ENCODE measurements around the gene PTCH1.

Gene PTCH1

DNA sequence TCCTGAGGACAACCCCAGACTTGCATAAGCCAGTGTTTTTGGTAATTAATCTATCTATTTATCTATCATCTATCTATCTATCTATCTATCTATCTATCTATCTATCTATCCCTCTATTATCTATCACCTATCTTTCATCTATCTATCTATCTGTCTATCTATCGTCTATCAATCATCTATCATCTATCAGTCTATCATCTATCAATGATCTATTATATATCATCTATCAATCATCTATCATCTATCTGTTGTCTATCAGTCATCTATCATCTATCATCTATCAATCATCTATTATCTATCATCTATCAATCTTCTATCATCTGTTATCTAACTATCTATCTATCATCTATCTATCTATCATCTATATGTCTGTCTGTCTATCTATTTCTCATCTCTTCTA, 85.5 kb downstream of the PTCH1 start:
- no peak overlapping the region for H3K4me3 ChIP-seq (ENCODE audit: low read depth, low read length)
- no peaks in the 10 kb centered on the region for H3K27me3 ChIP-seq (ENCODE audit: insufficient read depth, low read depth, severe bottlenecking)
- TF ChIP-seq, protein P1, sequence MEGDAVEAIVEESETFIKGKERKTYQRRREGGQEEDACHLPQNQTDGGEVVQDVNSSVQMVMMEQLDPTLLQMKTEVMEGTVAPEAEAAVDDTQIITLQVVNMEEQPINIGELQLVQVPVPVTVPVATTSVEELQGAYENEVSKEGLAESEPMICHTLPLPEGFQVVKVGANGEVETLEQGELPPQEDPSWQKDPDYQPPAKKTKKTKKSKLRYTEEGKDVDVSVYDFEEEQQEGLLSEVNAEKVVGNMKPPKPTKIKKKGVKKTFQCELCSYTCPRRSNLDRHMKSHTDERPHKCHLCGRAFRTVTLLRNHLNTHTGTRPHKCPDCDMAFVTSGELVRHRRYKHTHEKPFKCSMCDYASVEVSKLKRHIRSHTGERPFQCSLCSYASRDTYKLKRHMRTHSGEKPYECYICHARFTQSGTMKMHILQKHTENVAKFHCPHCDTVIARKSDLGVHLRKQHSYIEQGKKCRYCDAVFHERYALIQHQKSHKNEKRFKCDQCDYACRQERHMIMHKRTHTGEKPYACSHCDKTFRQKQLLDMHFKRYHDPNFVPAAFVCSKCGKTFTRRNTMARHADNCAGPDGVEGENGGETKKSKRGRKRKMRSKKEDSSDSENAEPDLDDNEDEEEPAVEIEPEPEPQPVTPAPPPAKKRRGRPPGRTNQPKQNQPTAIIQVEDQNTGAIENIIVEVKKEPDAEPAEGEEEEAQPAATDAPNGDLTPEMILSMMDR (IDR thresholded peaks at IDR 0.05; ENCODE audit: low read depth, low read length) = no peak
- H3K9me3 ChIP-seq (ENCODE audit: severe bottlenecking) = peaks cover 8% of the 10 kb centered on the region
- H3K36me3 ChIP-seq = no peaks in the 10 kb centered on the region
- DNase-seq = no peak
- H3K27ac ChIP-seq = no peak overlapping the region

DNA sequence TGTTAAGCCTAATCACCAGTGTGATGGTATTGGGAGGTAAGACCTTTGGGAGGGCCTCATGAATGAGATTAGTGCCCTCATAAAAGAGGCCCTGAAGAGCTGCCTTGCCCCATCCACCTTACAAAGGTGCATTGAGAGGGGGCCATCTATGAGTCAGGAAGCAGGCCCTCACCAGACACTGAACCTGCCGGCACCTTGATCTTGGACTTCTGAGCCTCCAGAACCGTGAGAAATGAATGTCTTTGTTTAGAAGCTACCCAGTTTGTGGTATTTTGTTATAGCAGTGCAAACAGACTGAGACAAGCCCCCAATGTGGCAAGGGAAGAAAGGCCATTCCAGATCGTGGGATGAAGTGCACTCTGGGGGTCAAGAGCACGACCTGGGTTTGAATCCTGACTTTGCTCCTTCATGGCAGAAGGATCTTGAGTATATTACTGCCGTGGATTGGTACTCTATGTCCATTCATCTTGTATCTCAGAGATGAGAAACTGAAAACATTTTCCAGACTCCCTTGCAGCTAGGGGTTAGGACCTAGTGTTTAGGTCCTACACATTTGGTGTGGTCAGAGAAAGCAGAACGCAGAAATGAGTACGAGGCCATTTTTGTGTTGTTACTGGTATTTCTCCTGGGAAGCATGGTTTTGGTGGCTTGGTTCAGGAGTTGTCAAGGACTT, 86.7 kb downstream of the PTCH1 start:
- DNase-seq = no peak
- Histone ChIP-seq H3K27ac (no peak overlapping the region), H3K27me3 (ENCODE audit: insufficient read depth, low read depth, severe bottlenecking) (no peaks in the 10 kb centered on the region), H3K4me3 (ENCODE audit: low read depth, low read length) (no peak overlapping the region), H3K36me3 (no peaks in the 10 kb centered on the region), H3K9me3 (ENCODE audit: severe bottlenecking) (peaks cover 8% of the 10 kb centered on the region)
- TF ChIP-seq, protein P1 (IDR thresholded peaks at IDR 0.05; ENCODE audit: low read depth, low read length) = no peak

DNA sequence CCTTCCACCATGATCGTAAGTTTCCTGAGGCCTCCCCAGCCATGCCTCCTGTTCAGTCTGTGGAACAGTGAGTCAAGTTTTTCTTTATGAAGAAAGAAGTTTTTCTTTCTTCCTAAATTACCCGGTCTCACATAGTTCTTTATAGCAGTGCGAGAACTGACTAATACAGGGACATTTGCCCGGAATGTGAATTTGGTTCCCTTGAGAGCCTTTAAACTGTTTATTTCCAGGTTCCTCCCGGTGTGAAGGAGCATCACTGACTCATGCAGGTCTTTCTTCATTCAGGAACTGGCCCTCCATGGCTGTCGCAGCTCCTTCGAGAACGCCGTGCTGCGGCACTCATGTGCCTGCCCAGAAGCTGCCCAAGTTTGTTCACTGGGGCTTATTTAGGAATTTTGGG, 87.7 kb downstream of the PTCH1 start:
- Histone ChIP-seq H3K9me3 (ENCODE audit: severe bottlenecking) (peaks cover 8% of the 10 kb centered on the region), H3K4me3 (ENCODE audit: low read depth, low read length) (no peak overlapping the region), H3K27ac (no peak overlapping the region), H3K36me3 (no peaks in the 10 kb centered on the region), H3K27me3 (ENCODE audit: insufficient read depth, low read depth, severe bottlenecking) (no peaks in the 10 kb centered on the region)
- DNase-seq = no peak
- TF ChIP-seq, protein P1 (IDR thresholded peaks at IDR 0.05; ENCODE audit: low read depth, low read length) = no peak

DNA sequence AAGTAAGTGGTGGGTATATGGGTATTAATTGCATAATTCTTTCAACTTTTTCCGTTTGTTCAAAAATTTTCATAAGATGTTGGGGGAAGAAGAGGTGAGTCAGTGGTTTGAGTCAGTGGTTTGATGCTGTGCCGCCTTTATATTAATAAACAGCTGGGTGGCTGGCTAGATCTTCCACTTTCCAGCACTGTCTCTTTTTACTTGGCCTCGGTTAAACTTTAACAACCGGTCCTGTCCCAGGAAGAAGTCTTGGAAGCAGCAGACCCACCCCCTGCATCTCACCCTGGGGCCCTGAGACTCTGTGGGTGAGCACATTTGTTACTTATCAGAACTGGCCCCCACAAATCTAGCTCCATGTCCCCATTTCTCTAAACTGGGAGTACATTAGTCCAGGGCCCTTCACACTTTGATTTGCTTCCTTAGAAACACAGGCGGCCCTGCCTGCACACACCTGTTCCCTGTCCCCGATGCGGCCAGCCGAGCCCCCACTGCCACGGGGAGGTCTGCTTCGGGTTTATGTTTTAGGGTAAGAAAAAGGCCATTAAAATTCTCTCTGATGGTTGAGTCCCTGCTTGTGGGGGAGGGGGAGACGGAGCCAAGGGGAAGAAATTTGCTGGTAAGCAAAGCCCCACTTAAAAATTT, 90.7 kb downstream of the PTCH1 start:
- DNase-seq = peak; percentile 32
- TF ChIP-seq, protein P1 (IDR thresholded peaks at IDR 0.05; ENCODE audit: low read depth, low read length) = no peak
- no peaks in the 10 kb centered on the region for H3K27me3 ChIP-seq (ENCODE audit: insufficient read depth, low read depth, severe bottlenecking)
- no peaks in the 10 kb centered on the region for H3K36me3 ChIP-seq
- H3K4me3 ChIP-seq (ENCODE audit: low read depth, low read length) = peak overlapping the region; percentile 56
- H3K27ac ChIP-seq = peak overlapping the region; percentile 71
- peaks cover 16% of the 10 kb centered on the region for H3K9me3 ChIP-seq (ENCODE audit: severe bottlenecking)

DNA sequence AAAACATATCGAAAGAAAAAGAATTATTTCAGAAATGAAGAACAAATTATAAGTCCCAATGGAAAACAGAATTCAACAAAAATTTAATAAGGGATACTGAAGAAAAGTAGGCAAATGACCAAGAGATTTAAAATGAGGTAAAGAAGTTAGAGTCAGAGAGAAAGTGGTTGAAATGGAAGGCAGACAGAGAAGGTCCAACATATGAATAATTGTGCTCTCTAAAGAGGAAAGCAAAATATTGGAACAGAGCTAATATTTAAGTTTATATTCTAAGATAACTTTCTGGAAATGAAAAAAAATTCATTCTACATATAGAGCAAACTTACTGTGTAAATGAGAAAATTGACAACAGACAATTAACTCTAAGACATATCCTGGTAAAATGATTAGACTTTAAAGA, 94.1 kb downstream of the PTCH1 start:
- no peak overlapping the region for H3K27ac ChIP-seq
- DNase-seq = no peak

More for the DNA sequence above, 94.1 kb downstream of the PTCH1 start:
- Histone ChIP-seq H3K9me3 (ENCODE audit: severe bottlenecking) (peaks cover 8% of the 10 kb centered on the region), H3K27me3 (ENCODE audit: insufficient read depth, low read depth, severe bottlenecking) (no peaks in the 10 kb centered on the region), H3K4me3 (ENCODE audit: low read depth, low read length) (no peak overlapping the region), H3K36me3 (no peaks in the 10 kb centered on the region)
- TF ChIP-seq, protein P1 (IDR thresholded peaks at IDR 0.05; ENCODE audit: low read depth, low read length) = no peak
